Suprapubic skin (tissue), 4 donors: ENCODE measurements around the gene PWWP2B. TPM values are rescaled to one million over a fixed set of nuclear protein-coding genes. Genes with fewer than 3 reads are reported as not detected.

Experiments
- DNase-seq, 2 donors: peaks; one replicate each; pipeline ENCODE4 v3.0.0-alpha.2; 2019; ENCODE audit warnings: low spot score in 2 of 2
- H3K27ac ChIP-seq: fragments of 200-600 bp; sonication (generic); one replicate; pipeline ENCODE4 v1.5.1; 2019
- H3K27me3 ChIP-seq: fragments of 200-600 bp; sonication (generic); one replicate; pipeline ENCODE4 v1.5.1; 2019
- H3K36me3 ChIP-seq: fragments of 200-600 bp; sonication (generic); one replicate; pipeline ENCODE4 v1.5.1; 2019
- H3K4me1 ChIP-seq: fragments of 200-600 bp; sonication (generic); one replicate; pipeline ENCODE4 v1.5.1; 2019
- H3K4me3 ChIP-seq: fragments of 200-600 bp; sonication (generic); one replicate; pipeline ENCODE4 v1.5.1; 2019; ENCODE audit warnings: mild to moderate bottlenecking
- H3K9me3 ChIP-seq: fragments of 200-600 bp; sonication (generic); one replicate; pipeline ENCODE4 v1.5.1; 2019
- EP300 ChIP-seq: sonication (generic); formaldehyde crosslinking; IDR thresholded peaks from one replicate; pipeline ENCODE4 v1.6.1; 2017; ENCODE audit warnings: antibody characterized with exemption
- POLR2A ChIP-seq, 2 donors: fragments of 450-650 bp; IDR thresholded peaks; one replicate each; pipeline ENCODE4 v1.6.1; 2017; ENCODE audit warnings: antibody characterized with exemption in 2 of 2, mild to moderate bottlenecking in 2 of 2, moderate library complexity in 2 of 2
- POLR2AphosphoS5 ChIP-seq, 3 donors: sonication (generic); formaldehyde crosslinking; IDR thresholded peaks; one replicate each; pipeline ENCODE4 v1.6.1; 2017; ENCODE audit warnings: antibody characterized with exemption in 3 of 3
- WGBS: methylation state at CpG from one replicate; pipeline ENCODE4 v1.1.5; 2018; 5-methylcytosine and 5-hydroxymethylcytosine counted together
- total RNA-seq, 4 donors: library from RNA; depleted of rRNA; stranded (reverse); fragments of >200 nt; gene quantifications; one replicate each; pipeline ENCODE4 v1.1.0, GENCODE V29; 2016
- TF ChIP-seq, protein P1 (sequence below), 2 donors: fragments of 200-600 bp in 1 of 2; fragments of 450-650 bp in 1 of 2; sonication (generic) in 1 of 2; IDR thresholded peaks; one replicate each; pipeline ENCODE4 v1.5.1; 2016 to 2019; ENCODE audit warnings: antibody characterized with exemption in 2 of 2, mild to moderate bottlenecking in 1 of 2, moderate library complexity in 1 of 2

Gene PWWP2B
- total RNA-seq, 4 donors from 2014 or later: 15.2 to 19.4 (median 18.3) TPM

- H3K4me3 ChIP-seq: peak overlapping the region; percentile 86
- TF ChIP-seq POLR2A (IDR thresholded peaks at IDR 0.05) (no peak), EP300 (no peak), POLR2AphosphoS5 (IDR thresholded peaks at IDR 0.05) (no peak)
- TF ChIP-seq, protein P1, sequence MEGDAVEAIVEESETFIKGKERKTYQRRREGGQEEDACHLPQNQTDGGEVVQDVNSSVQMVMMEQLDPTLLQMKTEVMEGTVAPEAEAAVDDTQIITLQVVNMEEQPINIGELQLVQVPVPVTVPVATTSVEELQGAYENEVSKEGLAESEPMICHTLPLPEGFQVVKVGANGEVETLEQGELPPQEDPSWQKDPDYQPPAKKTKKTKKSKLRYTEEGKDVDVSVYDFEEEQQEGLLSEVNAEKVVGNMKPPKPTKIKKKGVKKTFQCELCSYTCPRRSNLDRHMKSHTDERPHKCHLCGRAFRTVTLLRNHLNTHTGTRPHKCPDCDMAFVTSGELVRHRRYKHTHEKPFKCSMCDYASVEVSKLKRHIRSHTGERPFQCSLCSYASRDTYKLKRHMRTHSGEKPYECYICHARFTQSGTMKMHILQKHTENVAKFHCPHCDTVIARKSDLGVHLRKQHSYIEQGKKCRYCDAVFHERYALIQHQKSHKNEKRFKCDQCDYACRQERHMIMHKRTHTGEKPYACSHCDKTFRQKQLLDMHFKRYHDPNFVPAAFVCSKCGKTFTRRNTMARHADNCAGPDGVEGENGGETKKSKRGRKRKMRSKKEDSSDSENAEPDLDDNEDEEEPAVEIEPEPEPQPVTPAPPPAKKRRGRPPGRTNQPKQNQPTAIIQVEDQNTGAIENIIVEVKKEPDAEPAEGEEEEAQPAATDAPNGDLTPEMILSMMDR (IDR thresholded peaks at IDR 0.05): no peak
- no peak for DNase-seq
- no peaks in the 10 kb centered on the region for H3K36me3 ChIP-seq
- no peaks in the 10 kb centered on the region for H3K27me3 ChIP-seq
- H3K27ac ChIP-seq: peak overlapping the region; percentile 98
- no peaks in the 10 kb centered on the region for H3K9me3 ChIP-seq
- H3K4me1 ChIP-seq: peaks cover 42% of the 10 kb centered on the region
- 66% methylated on average over 9 of the region's 12 CpGs for WGBS
Measured at GRCh38 chr10:132394936-132395703, 1.9 kb upstream of the PWWP2B start.

DNA sequence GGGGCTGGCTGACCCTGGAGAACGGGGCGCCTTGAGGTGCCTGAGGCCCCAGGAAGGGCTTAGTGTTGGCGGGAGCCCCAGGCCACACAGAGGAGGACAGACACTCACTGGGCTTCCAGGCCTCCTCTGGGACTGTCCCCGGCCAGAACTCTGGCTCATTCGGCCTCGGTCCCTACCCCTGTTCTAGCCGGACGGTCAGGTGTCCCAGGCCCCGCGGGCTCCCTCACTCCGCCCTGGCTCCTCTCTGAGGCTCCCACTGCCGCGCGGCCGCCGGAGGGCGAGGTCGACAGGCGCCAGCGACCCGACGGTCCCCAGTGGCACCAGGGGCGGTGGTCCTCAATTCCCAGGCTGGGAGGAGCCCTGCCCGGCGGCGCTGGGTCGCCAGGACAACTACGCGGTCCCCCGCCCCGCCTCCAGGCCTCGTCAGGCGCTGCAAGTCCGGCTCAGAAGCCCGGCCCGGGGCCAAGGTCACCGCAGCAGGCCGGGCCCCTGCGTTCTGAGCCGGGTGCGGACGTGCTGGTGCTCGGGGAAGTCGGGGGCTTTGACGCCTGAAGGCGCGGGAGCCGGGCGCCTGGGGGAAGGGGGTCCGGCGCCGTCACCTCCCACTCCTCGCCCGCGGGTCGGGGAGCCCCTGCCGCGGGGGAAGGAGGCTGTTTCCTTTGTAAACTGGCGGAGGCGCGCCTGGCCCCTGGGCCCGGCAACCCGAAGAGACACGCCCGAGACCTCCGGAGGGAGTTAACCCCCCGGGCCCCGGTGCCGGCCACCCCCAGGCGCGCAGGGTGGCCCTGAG is 1.1 kb upstream of the PWWP2B start:
- TF ChIP-seq POLR2A (IDR thresholded peaks at IDR 0.05): peak in 1 of 2 donors; percentile 2
- TF ChIP-seq POLR2AphosphoS5 (IDR thresholded peaks at IDR 0.05): no peak
- H3K9me3 ChIP-seq: no peaks in the 10 kb centered on the region
- H3K4me3 ChIP-seq: peak overlapping the region; percentile 86
- H3K4me1 ChIP-seq: peaks cover 50% of the 10 kb centered on the region
- DNase-seq: peak; percentile 92
- 45% methylated on average over 10 of the region's 71 CpGs for WGBS
- H3K27ac ChIP-seq: peak overlapping the region; percentile 98
- no peaks in the 10 kb centered on the region for H3K36me3 ChIP-seq
- no peaks in the 10 kb centered on the region for H3K27me3 ChIP-seq

DNA sequence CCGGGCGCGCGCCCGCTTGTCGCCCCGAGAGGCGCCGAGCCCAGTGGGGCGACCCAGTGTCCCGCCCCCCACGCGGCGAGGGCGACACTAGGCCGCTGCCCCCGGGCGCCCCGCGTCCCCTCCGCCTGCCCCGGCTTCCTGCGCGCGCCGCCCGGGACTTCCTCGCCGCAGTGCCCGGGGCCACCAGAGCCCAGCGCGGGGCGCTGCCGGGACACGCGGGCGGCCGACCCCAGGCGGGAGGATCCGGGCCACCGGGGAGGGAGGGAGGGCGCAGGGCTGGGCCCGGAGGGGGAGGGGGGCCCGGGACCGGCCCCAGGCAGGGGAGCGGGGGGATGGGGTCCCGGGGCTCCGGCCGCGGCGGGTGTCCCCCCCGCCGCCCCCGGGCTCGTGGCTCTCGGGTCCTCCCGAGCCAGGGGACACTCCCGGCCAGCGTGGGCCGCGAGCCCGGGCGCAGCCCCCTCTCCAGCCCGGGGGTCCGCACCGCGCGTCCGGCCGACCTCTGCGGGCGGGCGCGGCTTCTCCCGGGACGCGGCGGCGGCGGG is 435 bp upstream of the PWWP2B start:
- TF ChIP-seq EP300: no peak
- TF ChIP-seq, protein P1 (IDR thresholded peaks at IDR 0.05): peak; percentile 23 to 67
- Histone ChIP-seq H3K9me3 (no peaks in the 10 kb centered on the region), H3K27me3 (no peaks in the 10 kb centered on the region), H3K4me3 (peak overlapping the region; percentile 86), H3K36me3 (no peaks in the 10 kb centered on the region), H3K27ac (peak overlapping the region; percentile 98), H3K4me1 (peaks cover 57% of the 10 kb centered on the region)
- no CpG with 5 or more reads among the region's 80 CpGs for WGBS
- DNase-seq: no peak

GRCh38 chr10:132397671-132398565 is 918 bp downstream of the PWWP2B start:
- H3K27ac ChIP-seq: peak overlapping the region; percentile 98
- H3K36me3 ChIP-seq: no peaks in the 10 kb centered on the region
- no peak for DNase-seq
- TF ChIP-seq EP300 (no peak), POLR2A (IDR thresholded peaks at IDR 0.05) (no peak), POLR2AphosphoS5 (IDR thresholded peaks at IDR 0.05) (no peak)
- TF ChIP-seq, protein P1 (IDR thresholded peaks at IDR 0.05): no peak
- no peaks in the 10 kb centered on the region for H3K27me3 ChIP-seq
- WGBS: 12% methylated on average over 17 of the region's 40 CpGs
- H3K4me3 ChIP-seq: peak overlapping the region; percentile 86
- H3K4me1 ChIP-seq: peaks cover 67% of the 10 kb centered on the region
- no peaks in the 10 kb centered on the region for H3K9me3 ChIP-seq

DNA sequence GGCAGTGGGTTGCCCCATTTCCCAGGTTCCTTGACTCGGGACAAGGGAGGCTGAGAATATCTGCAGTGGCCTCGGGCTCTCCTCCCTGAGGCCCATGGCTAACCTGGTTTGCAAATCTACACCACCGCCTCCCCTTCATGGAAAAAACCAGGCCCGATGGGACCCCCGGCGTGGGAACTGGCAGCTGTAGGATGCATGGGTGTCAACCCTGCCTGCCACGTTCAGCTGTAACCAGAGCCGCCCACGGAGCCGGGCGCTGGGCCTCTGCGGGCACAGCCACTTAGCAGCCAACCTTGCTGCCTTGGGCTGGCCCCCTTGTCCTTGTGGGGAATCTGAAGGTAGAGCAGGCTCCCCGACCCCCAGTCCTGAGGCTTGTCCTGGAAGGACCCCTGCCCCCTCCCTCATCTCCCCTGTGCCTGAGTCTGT is 1.6 kb downstream of the PWWP2B start:
- no peak for DNase-seq
- Histone ChIP-seq H3K27me3 (no peaks in the 10 kb centered on the region), H3K4me1 (peaks cover 68% of the 10 kb centered on the region), H3K27ac (peak overlapping the region; percentile 98), H3K4me3 (peak overlapping the region; percentile 86), H3K9me3 (no peaks in the 10 kb centered on the region), H3K36me3 (no peaks in the 10 kb centered on the region)
- no peak for TF ChIP-seq POLR2AphosphoS5 (IDR thresholded peaks at IDR 0.05)
- TF ChIP-seq, protein P1 (IDR thresholded peaks at IDR 0.05): no peak
- TF ChIP-seq EP300: no peak
- TF ChIP-seq POLR2A (IDR thresholded peaks at IDR 0.05): no peak
- 58% methylated on average over 4 of the region's 13 CpGs for WGBS
